Lower leg skin (tissue), 4 donors: ENCODE measurements around the gene KCNS3. TPM values are rescaled to one million over a fixed set of nuclear protein-coding genes. Genes with fewer than 3 reads are reported as not detected.

Experiments
- DNase-seq, 2 donors: peaks; one replicate each; pipeline ENCODE4 v3.0.0-alpha.2; 2019; ENCODE audit warnings: low spot score in 2 of 2
- H3K4me3 ChIP-seq: fragments of 200-600 bp; sonication (generic); 2 replicates; pipeline ENCODE4 v1.5.1; 2017; ENCODE audit warnings: mild to moderate bottlenecking, low read depth; ENCODE audit not compliant: poor library complexity, severe bottlenecking
- POLR2A ChIP-seq, 2 donors: fragments of 450-650 bp; IDR thresholded peaks; one replicate each; pipeline ENCODE4 v1.6.1; 2016 to 2017; ENCODE audit warnings: antibody characterized with exemption in 2 of 2, mild to moderate bottlenecking in 1 of 2, moderate library complexity in 1 of 2
- WGBS, 2 donors: methylation state at CpG; one replicate each; pipeline ENCODE4 v1.1.5; 2018; 5-methylcytosine and 5-hydroxymethylcytosine counted together
- intact Hi-C: fragments of 100-400 bp; cut with DNase I; formaldehyde crosslinking; loops from one replicate; pipeline ENCODE4 v1.15.0; 2023; ENCODE audit warnings: low total_unique reads
- total RNA-seq, 4 donors: library from RNA; depleted of rRNA; stranded (reverse); fragments of >200 nt; gene quantifications; one replicate each; pipeline ENCODE4 v1.1.0, GENCODE V29; 2016
- TF ChIP-seq, protein P1 (sequence below), 3 donors: fragments of 450-650 bp; IDR thresholded peaks; one replicate each; pipeline ENCODE4 v1.5.1; 2016; ENCODE audit warnings: antibody characterized with exemption in 3 of 3, mild to moderate bottlenecking in 3 of 3, moderate library complexity in 2 of 3

The KCNS3 gene
- total RNA-seq, 4 donors from 2014 or later = 11.0 to 35.4 (median 17.9) TPM

DNA sequence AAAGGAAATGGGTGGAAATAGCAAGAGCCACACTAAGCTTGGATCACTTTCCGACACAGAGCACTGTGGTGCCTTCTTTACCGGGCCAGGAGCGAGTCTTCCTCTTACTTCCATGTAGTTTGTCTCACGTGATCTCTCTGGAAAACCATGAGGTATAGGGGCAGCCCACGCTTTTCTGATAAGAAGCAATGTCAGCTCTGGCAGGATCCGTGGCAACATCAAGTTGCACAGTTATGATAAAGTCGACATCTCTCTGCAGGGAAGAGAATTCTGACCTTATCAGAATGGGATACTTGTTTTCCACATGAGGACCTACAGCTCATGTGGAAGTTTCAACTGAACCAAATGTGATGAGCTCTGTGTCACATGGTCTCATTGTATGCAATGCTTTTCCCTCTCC, 32.7 kb upstream of the KCNS3 start:
- intact Hi-C loops = loop anchor here (5.0 to 10.0 kb wide), 2 partner anchors 309 to 541 kb away; no protein-coding TSS in a partner anchor
- TF ChIP-seq POLR2A (IDR thresholded peaks at IDR 0.05) = no peak
- TF ChIP-seq, protein P1, sequence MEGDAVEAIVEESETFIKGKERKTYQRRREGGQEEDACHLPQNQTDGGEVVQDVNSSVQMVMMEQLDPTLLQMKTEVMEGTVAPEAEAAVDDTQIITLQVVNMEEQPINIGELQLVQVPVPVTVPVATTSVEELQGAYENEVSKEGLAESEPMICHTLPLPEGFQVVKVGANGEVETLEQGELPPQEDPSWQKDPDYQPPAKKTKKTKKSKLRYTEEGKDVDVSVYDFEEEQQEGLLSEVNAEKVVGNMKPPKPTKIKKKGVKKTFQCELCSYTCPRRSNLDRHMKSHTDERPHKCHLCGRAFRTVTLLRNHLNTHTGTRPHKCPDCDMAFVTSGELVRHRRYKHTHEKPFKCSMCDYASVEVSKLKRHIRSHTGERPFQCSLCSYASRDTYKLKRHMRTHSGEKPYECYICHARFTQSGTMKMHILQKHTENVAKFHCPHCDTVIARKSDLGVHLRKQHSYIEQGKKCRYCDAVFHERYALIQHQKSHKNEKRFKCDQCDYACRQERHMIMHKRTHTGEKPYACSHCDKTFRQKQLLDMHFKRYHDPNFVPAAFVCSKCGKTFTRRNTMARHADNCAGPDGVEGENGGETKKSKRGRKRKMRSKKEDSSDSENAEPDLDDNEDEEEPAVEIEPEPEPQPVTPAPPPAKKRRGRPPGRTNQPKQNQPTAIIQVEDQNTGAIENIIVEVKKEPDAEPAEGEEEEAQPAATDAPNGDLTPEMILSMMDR (IDR thresholded peaks at IDR 0.05) = no peak
- no peak overlapping the region for H3K4me3 ChIP-seq
- DNase-seq = no peak
- WGBS, 2 donors = 96 to 97% methylated on average over 7 of the region's 7 CpGs

DNA sequence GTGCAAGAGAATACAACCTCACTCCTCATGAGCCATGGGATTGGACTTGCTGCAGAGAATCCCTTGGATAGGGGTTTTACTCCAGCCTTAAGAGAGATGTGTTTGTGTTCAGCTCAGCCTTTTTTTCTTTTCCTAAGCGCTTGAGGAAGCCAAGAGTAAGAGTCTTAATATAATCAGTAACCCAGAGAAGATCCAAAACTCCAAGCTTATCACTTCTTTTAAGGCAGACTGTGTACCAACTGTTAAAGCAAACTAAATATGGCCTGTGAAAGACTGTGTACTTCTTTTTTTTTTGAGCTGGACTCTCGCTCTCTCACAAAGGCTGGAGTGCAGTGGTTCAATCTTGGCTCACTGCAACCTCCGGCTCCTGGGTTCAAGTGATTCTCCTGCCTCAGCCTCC, 31.8 kb upstream of the KCNS3 start:
- TF ChIP-seq, protein P1 (IDR thresholded peaks at IDR 0.05) = no peak
- TF ChIP-seq POLR2A (IDR thresholded peaks at IDR 0.05) = no peak
- WGBS, 2 donors = 96 to 97% methylated on average over 3 of the region's 3 CpGs
- DNase-seq = no peak
- no peak overlapping the region for H3K4me3 ChIP-seq
- intact Hi-C loops = loop anchor here (5.0 to 10.0 kb wide), 2 partner anchors 308 to 541 kb away; no protein-coding TSS in a partner anchor

DNA sequence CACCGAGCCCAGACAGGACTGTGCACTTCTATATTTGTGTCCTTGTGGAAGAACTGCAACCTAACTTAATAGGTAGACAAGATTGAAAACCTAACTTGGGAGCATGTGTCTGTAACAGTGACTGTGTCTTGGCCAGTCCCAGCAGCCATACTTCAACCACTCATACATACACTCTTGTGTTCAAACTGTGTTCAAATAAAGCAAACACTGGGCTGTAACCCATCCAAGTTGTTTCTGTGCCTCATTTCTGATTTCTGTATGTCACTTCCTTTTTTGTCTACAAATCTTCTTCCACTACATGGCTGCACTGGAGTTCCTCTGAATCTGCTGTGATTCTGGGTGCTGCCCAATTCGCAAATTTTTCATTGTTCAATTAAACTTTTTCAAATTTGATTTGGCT, 31.2 kb upstream of the KCNS3 start:
- intact Hi-C loops = loop anchor here (5.0 to 10.0 kb wide), 2 partner anchors 308 to 540 kb away; no protein-coding TSS in a partner anchor
- TF ChIP-seq, protein P1 (IDR thresholded peaks at IDR 0.05) = no peak
- no peak for TF ChIP-seq POLR2A (IDR thresholded peaks at IDR 0.05)
- no peak overlapping the region for H3K4me3 ChIP-seq
- WGBS, 2 donors = 92 to 95% methylated on average over 2 of the region's 2 CpGs
- no peak for DNase-seq

DNA sequence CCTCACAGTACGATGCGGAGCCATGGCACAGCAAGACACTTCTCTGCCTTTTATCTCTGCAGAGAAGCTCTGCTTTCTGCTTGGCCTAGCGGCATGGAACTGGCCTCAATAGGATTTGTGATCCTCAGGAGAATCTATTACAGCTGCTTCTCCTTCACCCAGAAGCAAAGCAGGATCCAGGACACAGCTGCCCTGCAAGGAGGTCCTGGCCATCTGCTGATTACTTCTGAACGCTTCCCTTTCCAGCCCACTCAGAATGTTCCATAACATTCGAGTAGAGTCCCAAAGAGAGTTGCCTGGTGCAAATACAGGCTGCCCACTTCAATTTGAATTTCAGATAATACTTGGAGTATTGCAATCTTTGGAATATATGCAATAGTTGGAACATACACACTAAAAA, 29.2 kb upstream of the KCNS3 start:
- DNase-seq = no peak

DNA sequence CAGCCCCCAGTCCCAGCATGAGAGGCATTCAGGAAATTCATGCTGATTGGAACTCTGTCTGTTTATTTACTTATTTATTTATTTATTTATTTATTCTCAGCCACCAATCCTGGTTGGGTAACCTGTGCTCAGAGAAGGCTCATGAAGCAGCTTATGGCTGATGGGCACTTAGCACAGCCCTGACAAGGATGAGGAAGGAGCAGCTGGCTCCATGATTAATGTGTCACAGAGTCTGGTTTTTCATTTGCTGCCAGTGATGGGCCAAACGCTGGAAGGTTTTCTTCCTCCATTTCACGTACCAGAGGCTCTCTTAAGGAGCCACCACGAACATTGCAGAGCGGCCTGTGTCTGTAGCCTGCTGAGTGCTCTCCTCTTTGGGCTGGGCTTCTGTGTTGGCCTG, 28.3 kb upstream of the KCNS3 start:
- H3K4me3 ChIP-seq = no peak overlapping the region
- TF ChIP-seq POLR2A (IDR thresholded peaks at IDR 0.05) = no peak
- TF ChIP-seq, protein P1 (IDR thresholded peaks at IDR 0.05) = no peak
- DNase-seq = no peak
- intact Hi-C loops = loop anchor here (5.0 kb wide), 1 partner anchor 332 kb away; no protein-coding TSS in a partner anchor
- 90 to 93% methylated on average over 4 of the region's 4 CpGs for WGBS, 2 donors

More for the DNA sequence above, 29.2 kb upstream of the KCNS3 start:
- no peak overlapping the region for H3K4me3 ChIP-seq
- intact Hi-C loops = loop anchor here (5.0 to 10.0 kb wide), 2 partner anchors 306 to 538 kb away; no protein-coding TSS in a partner anchor
- TF ChIP-seq POLR2A (IDR thresholded peaks at IDR 0.05) = no peak
- TF ChIP-seq, protein P1 (IDR thresholded peaks at IDR 0.05) = no peak
- WGBS, 2 donors = 82 to 93% methylated on average over 5 of the region's 5 CpGs
